ENCODE measurements around the gene PTPRN. TPM values are rescaled to one million over a fixed set of nuclear protein-coding genes. Genes with fewer than 3 reads are reported as not detected.

The PTPRN gene
- total and polyA plus RNA-seq, 2 of the 8 experiments (the other 6 are each of a cell fraction or from before 2014, with no cell fraction given) = 5.4 to 8.2 TPM

- TF ChIP-seq TEAD4 (IDR thresholded peaks at IDR 0.05; ENCODE audit: low read depth, low read length) = 0 out of 2 replicates have a peak, but pooled peaks have one; percentile 39
- TF ChIP-seq NANOG (IDR thresholded peaks at IDR 0.05; ENCODE audit: insufficient read depth, low read depth, low read length, poor library complexity, severe bottlenecking) = no peak
- TF ChIP-seq TBP (IDR thresholded peaks at IDR 0.05; ENCODE audit: low read depth, low read length) = peak; percentile 55; the same call in 1 of the 2 replicates
- TF ChIP-seq, protein P1, sequence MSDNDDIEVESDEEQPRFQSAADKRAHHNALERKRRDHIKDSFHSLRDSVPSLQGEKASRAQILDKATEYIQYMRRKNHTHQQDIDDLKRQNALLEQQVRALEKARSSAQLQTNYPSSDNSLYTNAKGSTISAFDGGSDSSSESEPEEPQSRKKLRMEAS (IDR thresholded peaks at IDR 0.05) = peak; percentile 98
- 0 out of 2 replicates have a peak, but pooled peaks have one; percentile 24 for TF ChIP-seq BACH1 (IDR thresholded peaks at IDR 0.05; ENCODE audit: low read length)
- TF ChIP-seq KDM4A (IDR thresholded peaks at IDR 0.05; ENCODE audit: low read depth, low read length, severe bottlenecking) = peak; percentile 6
- peak; percentile 28 for TF ChIP-seq TAF7 (optimal IDR thresholded peaks at IDR 0.05; ENCODE audit: borderline replicate concordance, low read depth, low read length)
- peak; percentile 57; the same call in 1 of the 2 replicates for TF ChIP-seq KDM1A (IDR thresholded peaks at IDR 0.05; ENCODE audit: borderline replicate concordance, low read length)
- TF ChIP-seq HDAC6 (IDR thresholded peaks at IDR 0.05; ENCODE audit: low read depth, low read length) = no peak
- TF ChIP-seq PHF8 (conservative IDR thresholded peaks at IDR 0.05; ENCODE audit: low read depth, low read length) = peak; percentile 7; the same call in 1 of the 2 replicates
- no peak for TF ChIP-seq RNF2 (IDR thresholded peaks at IDR 0.05; ENCODE audit: borderline replicate concordance, low read depth, low read length, missing control alignments, poor library complexity, severe bottlenecking)
- TF ChIP-seq MAFK (IDR thresholded peaks at IDR 0.05; ENCODE audit: low read depth, low read length) = peak; percentile 36; the same call in 1 of the 2 replicates
These were observed 56.1 kb downstream of the PTPRN start, which contains the start of gene TUBA4B (continued) for GRCh38 chr2:219252900-219253752.
